Anterior cingulate cortex (tissue), 58 donors: ENCODE measurements around the gene DGCR8.

Experiments used
- DNase-seq, 58 donors: peaks; one replicate each; lab custom pipeline; 2025; lab: John Stamatoyannopoulos, UW

Gene DGCR8

DNA sequence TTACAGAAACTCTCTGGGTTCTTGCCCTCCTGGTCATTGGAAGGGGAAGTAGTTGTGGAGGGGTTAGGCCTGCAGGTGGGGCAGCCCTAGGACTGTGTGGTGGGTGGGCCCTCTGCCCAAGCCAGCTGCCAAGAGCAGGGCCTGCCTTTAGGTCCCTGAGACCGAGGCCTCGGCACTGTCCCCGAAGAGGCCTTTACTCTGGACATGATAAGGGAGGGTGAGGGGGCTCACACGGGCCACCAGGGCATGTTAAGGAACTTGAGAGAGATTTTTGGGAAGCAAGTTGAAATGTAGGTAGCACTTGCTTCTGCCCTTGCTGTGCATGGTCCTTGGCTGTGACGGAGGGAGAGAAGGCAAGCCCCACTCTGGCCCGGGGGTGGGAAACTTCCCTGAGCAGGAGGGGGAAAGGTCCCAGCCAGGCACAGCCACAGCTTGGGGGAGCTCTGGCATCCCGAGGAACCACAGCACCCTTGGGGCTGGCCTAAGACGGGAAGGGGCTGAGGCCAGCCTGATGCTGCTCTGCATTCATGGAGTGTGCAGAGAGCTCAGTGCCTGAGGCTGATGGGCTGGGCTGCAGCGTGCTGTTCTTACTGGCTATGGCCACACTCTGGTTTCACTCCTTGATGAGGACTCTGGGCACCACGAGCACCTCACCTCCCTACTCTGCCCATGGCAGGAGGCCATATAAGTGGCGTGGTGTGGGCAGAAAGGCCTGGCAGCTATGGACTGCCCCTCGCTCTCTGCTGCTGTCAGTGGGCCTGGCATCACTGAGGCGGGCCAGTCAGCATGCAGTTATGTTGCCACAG is 28.1 kb downstream of the DGCR8 start:
- DNase-seq = no peak

DNA sequence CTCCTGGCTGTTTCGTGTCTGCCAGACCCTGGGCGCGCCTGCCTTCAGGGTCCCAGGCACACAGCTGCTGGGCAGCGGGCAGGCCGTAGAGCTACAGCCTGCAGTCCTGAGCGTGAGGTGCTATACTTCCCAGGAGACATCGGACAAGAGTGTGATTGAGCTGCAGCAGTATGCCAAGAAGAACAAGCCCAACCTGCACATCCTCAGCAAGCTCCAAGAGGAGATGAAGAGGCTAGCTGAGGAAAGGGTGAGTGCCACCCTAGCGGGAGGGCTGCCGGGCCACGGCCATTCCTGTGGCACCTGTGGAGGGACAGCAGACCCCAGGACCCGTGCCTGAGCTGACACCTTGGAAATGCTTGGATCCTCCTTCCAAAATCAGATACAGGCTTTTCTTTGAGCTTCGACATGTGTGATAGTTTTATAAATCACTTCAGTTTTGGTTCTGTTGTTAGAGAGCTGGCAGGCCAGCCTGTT is 28.8 kb downstream of the DGCR8 start:
- DNase-seq = no peak

DNA sequence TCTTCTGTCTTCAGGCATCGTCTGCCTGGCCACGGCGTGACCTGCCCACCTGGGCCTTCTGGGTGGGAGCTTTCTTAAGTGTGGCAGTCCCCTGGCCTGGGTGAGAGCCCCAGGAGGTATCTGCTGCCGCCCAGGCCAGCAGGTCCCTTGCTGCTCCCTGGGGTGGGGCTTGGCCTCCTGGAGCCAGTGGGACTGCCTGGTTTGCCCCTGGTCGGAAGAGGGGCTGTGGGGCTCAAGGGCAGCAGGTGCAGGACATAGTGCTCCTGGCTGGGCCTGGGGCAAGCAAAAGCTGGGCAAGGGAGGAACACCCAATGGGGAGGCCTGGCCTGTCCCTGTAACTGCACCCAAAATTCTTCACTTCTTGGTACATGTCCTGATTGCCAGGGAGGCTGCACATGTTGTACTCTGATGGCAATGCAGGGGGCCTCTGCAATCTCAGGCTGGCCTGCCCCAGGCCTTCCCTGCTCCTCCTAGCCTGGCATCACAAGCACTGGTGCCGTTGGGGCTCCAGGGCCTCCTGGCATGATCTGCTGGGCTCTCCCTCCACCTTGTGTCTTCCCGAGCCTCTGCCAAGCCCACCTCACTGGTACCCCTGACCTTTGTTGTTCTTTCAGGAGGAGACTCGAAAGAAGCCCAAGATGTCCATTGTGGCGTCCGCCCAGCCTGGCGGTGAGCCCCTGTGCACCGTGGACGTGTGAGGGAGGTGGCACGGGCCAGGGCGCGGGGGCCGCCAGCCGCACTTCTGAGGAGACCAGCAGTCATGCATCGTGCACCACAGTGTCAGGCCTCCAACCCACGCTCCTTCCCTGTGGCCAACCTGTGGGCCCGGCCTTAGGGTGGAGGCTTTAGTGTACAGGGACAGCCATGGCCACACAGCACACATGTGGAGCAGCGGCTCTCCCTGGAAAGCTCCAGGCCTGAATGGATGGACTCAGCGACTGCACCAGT is 29.6 kb downstream of the DGCR8 start:
- DNase-seq = no peak

DNA sequence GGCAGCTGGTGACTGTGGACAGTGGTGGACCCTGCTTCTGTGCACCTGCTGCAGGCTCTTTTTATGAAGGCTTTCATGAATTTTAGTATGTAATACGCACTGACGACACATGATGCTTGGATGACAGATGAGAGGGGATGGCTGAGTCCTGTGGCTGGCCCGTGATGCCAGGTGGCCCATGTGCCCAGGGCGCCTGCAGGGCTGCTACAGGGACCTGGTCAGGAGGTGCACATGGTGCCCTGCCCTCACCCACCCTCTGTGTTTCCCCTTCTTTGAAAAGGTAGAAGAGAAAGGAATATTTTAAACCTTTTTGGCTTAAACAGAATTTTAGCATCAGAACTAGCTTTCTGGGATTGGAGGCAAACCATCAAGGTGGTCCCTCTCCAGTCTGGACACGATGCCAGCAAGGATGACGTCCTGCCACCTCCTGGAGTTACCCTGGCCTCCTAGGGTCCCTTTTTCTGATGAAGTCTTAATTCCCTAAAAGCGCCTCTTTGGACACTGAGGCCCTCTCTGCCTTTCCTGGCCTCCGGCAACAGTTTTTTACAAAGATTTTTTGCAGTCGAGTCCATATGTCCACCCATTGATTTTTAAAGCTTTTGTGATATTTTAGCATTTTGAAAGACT is 30.4 kb downstream of the DGCR8 start:
- no peak for DNase-seq

DNA sequence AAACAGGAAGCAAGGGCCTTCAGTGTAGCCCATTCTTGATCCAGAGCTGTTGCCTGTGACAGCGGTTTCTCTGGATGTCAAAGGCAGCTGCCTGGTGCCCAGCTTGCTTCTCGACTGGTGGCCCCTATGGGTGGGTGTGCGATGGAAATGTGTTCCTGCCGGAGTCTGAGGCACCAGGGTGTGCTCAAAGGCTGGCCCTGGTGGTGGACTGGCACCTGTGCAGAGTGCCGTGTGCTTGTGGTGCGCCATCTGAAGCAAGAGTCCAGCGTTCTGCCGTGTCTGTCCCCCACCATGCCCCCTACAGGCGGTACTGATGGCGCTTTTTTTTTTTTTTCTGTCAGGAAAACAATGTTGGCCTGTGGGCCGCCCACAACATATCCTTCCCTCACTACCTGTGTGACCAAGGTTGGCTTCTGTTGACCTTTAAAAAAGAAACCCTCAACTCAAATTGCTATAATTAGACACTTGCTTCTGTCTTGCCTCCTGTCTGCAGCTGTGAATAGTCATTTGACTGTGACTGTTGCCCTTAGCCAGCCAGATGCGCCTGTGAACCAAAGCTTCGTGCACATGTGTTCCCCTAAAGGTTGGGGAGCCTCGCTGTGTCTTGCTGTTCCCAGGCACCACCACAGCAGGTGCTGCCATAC is 31.1 kb downstream of the DGCR8 start:
- no peak for DNase-seq

DNA sequence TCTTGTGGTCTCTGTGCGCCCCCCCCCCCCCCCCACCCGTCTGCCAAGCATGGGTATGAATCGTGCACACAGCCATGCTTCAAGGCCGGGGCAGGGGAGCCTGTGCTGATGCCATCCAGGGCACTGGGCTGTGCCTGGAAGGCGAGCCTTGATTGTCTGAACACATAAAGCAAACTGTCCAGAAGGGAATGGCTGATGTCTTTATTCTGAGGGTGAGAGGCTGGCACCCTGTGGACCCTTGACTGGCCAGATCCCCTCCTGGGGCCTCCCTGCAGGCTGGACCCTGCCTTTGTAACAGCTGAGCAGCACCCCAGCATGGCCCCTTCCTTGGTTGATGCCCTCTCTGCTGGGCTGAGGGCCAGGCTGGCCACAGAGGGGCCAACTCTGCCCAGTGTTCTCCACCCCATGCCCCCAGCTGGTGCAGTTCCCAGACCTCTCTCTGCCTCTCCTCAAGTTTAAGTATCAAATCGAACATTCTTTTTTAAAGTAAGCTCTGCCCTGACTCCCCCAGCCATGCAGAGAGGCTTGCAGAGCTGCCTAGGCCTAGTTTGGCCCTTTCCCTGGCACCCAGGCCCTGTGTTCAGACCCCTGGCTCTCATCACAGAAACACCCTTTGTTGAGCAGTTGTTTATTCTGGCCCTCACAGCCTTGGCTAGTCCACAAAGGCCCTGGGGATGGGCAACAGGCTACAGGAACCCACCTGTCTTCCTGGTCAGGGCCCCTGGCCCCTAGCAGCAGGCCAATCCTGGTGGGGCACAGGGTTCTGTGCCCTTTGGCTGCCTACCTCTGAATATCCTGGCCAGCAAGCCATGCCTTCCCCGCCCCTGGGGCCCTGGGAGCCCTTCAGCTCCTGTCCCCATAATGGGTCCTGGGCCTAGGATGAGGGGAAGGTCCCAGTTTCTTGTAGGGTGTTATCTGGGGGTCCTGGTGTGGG is 31.9 kb downstream of the DGCR8 start:
- peak in 11 of 58 donors; percentile 28 to 67 (median 45) for DNase-seq

DNA sequence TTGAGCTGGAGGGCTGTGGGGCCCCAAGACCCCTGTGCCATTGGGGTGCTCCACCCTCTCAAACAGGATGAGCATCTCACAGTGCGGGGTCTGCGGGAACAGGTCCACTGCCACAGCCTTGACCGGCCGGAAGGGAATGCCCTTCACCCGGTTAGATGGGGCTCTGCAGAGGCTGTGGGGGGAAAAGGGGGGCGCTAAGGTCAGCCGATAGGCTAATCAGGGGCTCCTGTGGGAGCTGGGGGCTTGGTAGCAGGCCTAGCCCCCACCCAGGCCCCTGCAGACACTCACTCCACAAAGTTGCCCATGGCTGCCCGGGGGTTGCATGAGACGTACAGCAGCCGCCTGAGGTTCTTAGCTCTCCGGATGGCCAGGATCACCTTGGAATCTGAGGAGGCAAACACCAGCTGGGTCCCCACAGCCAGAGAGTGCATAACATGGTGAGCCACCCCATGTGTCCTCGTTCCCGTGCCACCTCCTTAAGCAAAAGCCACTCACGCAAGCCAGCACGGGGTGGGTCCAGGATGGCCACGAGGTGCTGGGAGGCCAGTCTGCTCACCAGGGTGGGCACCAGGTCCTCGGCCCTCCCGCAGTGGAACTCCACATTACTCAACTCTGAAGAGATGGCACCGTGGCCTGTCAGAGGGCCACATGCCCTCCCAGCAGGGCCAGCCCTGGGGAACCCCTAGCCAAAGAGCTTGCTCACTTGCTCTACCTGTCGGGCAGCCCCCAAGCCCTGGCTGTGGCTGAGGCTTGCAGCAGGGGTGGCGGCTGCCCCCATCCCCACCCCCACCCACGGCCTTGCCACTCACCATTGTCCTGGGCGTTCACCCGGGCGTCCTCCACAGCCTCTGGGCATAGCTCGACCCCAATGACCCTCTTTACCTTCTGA is 32.8 kb downstream of the DGCR8 start:
- DNase-seq = no peak

DNA sequence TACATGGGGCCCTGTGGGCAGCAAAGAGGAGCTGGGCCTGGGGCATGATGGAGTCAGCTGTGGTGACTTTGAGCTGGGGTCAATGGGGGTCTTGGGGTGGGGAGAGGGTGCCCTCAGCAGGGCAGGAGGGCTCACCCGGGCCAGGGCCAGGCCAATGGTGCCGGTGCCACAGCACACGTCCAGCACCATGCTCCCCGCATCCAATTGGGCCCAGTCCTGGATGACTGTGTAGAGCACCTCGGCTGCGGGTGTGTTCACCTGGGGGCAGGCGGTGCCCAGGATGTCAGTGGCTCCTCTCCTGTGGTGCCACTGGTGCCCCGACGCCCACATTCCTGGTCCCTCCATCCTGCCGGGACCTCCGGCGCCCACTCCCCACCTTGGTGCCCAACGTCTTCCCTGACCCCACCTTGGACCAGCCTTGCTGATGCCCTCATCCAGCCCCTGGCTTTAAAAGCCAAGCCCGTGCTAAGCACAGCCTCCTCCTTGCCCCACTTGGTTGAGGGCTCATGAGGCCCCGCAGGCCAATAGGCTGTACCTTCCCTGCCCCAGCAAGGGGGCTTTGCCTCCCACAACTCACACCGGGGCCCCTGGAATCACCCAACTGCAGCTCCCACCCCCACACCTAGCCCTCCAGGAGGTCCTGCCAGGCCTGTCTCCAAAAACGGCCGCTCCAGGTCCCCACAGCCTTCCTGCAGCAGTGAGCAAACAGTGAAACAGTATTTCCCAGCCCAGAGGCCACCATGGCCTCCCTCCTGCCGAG is 33.7 kb downstream of the DGCR8 start:
- DNase-seq = no peak

DNA sequence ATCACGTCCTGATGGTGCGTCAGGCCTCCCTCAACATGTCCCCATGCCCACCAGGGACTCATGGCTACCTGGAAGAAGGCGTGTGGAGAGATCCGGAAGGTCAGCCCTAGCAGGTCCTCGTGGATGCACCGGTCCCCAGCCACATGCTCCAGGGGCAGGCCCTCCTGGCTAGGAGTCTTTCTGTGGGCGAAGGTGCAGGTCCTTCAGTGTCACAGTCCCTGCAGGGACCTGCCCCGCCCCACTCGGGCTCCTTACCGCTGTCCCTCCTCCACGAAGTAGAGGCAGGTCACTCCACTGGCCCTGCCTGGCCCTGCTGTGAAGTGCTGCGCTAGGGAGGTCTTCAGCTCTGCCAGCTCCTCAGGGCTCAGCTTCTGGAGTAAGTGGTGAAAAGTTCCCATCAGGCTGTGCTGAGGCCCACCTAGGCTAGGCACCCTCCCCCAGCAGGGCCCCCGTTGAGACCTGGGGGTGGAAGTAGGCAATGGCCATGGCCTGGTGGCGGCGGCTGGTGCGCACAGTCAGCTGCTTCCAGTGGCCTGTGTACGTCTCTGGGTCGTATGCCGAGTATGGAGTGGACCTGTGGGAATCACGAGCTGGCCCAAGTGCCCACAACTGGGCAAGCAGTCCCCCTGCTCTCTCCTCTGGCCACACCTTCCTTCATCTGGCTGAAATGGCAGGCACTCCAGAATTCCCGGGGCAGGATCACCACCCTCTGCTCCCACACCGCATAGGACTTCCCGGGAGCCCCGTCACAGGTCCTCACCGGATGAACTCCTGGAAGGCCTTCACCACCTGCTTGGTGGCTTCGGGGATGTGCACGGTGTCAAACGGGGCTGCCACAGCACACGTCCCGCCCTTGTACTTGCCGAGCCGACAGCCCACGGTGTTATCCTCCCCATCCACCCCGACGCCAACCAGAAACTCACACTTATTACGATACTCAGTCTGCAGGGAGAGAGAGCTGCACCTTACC is 34.8 kb downstream of the DGCR8 start:
- DNase-seq = no peak

DNA sequence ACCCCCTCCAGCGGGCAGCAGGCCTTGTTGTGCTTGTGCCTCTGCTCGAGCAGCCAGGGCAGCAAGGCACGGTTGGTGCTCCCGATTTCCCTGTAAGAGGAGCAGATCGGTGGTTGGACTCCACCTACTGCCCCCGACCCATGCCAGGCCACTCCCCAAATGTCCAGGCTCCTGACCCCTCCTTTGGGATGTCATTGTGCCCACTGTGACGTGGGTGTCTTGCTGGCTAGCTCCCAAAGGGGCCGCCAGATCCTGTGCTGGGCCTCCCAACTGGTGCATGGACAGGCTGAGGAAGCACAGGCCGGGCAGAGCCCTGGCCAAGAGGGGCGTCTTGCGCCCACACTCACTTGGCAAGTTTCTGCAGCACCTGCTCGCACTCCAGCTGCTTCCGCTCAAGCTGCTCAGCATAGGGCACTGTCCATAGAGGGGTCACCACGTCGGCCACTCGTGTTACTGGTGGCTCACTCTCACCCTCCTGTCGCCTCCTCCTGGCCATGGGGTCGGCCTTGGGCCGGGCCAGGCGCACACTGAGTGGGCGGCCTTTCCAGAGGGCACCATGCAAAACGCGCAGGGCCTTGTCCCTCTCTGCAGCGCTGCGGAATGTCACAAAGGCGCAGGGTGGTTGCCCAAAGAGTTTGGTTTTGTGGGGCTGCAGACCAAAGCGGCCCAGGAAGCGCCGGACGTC is 35.8 kb downstream of the DGCR8 start, which contains the start of gene RANBP1:
Gene RANBP1 (plus strand): TSS at position 414 of the 685 bp plus-strand sequence. CDS start 81 bp downstream, at position 495.
- DNase-seq = no peak

DNA sequence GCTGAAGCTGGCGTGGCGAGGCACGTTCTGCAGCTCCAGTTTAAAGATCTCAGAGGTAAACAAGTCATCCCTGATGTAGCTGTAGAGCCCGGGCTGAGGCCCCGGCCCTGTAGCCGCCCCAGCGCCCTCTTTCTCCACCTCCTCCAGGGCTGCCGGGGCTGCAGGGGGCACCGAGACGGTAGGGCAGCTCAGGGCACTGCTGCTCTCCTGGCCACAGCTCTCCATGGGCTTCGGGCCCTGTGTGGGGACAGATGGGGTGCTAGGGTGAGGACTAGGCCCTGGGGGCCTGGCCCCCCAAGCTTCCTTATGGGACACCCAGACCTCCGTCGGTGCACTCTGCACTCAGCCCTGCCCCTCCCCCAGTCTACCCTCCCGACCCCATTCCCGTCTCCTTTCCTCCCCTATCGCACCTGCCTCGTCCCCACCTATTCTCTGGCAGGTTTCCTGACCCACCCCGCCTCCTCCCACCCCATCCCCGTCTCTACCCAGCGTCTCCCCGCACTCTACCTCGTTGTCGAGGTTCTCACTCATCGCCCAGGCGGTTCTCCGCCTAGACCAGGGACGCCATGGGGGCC is 36.4 kb downstream of the DGCR8 start:
- DNase-seq = no peak

DNA sequence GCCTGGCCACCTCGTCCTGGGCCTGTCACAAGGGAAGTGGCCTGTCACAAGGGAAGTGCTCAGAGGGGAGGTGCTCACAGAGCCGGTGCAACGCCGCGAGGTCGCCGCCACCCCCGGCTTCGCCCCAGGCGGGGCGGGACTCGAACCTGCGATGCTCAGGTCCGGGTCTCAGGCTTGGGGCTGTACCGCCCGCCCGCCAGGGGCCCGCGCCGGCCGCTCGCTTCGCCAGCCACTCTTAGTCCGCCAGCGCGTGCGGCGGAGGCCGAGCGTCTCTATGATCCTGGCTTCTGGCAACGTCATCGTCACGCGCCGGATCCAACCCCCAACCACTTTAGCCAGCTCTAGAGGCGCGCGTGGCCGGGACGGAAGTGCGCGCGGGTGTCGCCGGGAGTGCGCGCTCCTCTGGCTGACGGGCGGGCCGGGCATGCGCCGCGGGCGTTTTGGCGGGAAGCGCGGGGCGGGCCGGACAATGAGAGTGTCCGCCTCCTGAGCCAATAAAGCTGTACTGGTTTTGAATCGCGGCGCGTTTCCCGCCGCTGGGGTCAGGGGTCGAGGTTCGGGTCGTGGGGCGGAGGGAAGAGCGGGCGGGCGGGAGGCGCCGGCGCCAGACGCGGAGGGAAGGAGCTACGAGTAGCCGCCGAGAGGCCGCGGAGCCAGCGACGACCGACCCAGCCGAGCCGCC is 37.1 kb downstream of the DGCR8 start, which contains the start of gene TRMT2A:
Gene TRMT2A (minus strand): TSS at position 276 of the 682 bp plus-strand sequence. CDS start 320 bp downstream, outside the sequence.
- peak; percentile 78 to 100 (median 96) for DNase-seq

DNA sequence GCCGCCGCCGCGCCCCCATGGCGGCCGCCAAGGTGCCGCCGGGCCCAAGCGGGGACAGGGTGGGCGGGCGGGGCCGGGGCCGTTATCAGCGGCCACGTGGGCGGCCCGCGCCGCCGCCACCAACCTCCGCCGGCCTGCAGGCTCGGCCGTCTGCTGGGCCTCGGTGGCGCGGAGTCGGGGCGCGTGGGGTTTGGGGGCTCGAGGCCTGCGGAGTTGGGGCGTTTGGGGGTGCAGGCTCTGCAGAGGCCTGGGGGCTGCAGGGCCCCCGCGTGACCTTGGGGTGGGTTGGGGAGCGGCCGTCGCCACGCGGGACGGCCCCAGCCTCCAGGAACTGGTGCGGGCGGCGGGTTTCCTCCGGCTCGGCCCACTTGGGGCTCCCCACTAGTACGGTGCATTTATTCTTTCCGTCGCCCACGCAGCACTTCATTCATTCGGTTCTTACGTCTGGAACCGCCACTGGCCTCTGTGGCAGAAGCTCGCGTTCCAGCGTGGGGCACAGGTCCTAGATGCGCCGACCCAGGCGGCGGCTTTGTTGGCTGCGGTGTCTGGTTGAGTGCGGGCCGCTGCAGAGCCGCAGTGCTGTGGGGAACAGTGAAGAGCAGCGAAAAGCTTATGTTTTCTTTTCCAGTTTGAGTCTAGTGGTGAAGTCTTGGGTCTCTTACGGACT is 37.7 kb downstream of the DGCR8 start:
- DNase-seq = peak in 1 of 58 donors; percentile 62
